Gastroesophageal sphincter (tissue), 3 donors: Measurements from ENCODE around the gene WDHD1.

Experiments
- POLR2A ChIP-seq, 2 donors: fragments of 450-650 bp; IDR thresholded peaks; one replicate each; pipeline ENCODE4 v1.6.1; 2017; ENCODE audit warnings: antibody characterized with exemption in 2 of 2, mild to moderate bottlenecking in 2 of 2, moderate library complexity in 1 of 2
- TF ChIP-seq, protein P1 (sequence below), 4 experiments: fragments of 200-600 bp in 2 of 4; fragments of 450-650 bp in 2 of 4; sonication (generic) in 1 of 4; IDR thresholded peaks; one replicate each; pipeline ENCODE4 v1.5.1; 2017 to 2019; ENCODE audit warnings: antibody characterized with exemption in 4 of 4, mild to moderate bottlenecking in 2 of 4, moderate library complexity in 2 of 4

DNA sequence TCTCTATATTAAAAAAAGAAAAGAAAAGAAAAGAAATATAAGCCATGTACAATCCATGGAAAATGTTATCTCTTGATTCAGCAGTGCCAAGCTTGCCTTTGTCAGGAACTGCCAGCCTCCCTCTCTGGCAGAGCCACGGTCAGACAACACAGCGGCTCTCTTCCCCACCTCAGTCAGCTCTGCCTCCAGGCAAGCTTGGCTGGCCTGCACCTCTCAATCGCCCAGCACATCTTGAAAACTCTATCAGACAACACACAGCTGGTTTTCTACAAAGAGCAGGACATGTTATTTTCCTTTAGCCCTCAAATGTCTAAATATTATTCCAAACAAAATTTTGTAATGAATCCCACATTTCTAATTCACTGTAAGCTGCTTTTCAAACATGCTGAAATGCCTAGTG, 104.3 kb downstream of the WDHD1 start:
- TF ChIP-seq, protein P1, sequence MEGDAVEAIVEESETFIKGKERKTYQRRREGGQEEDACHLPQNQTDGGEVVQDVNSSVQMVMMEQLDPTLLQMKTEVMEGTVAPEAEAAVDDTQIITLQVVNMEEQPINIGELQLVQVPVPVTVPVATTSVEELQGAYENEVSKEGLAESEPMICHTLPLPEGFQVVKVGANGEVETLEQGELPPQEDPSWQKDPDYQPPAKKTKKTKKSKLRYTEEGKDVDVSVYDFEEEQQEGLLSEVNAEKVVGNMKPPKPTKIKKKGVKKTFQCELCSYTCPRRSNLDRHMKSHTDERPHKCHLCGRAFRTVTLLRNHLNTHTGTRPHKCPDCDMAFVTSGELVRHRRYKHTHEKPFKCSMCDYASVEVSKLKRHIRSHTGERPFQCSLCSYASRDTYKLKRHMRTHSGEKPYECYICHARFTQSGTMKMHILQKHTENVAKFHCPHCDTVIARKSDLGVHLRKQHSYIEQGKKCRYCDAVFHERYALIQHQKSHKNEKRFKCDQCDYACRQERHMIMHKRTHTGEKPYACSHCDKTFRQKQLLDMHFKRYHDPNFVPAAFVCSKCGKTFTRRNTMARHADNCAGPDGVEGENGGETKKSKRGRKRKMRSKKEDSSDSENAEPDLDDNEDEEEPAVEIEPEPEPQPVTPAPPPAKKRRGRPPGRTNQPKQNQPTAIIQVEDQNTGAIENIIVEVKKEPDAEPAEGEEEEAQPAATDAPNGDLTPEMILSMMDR (IDR thresholded peaks at IDR 0.05) = no peak
- no peak for TF ChIP-seq POLR2A (IDR thresholded peaks at IDR 0.05)
